Esophagus muscularis mucosa (tissue), 4 donors: Measurements from ENCODE around the gene WDR82.
A peak's percentile ranks its signal among the peaks of the same experiment; 100 is the strongest.

Experiments used
- CTCF ChIP-seq, 3 experiments: fragments of 200-600 bp in 2 of 3; fragments of 450-650 bp in 1 of 3; sonication (generic) in 2 of 3; IDR thresholded peaks; one replicate each; pipeline ENCODE4 v1.5.1; 2017 to 2019; ENCODE audit warnings: antibody characterized with exemption in 3 of 3, mild to moderate bottlenecking in 2 of 3, moderate library complexity in 1 of 3
- EP300 ChIP-seq: sonication (generic); formaldehyde crosslinking; IDR thresholded peaks from one replicate; pipeline ENCODE4 v1.6.1; 2017; ENCODE audit warnings: antibody characterized with exemption
- POLR2A ChIP-seq: fragments of 450-650 bp; IDR thresholded peaks from one replicate; pipeline ENCODE4 v1.6.1; 2017; ENCODE audit warnings: antibody characterized with exemption, moderate library complexity, mild to moderate bottlenecking, low read depth
- POLR2AphosphoS5 ChIP-seq, 2 donors: sonication (generic); formaldehyde crosslinking; IDR thresholded peaks; one replicate each; pipeline ENCODE4 v1.6.1; 2017; ENCODE audit warnings: antibody characterized with exemption in 2 of 2

DNA sequence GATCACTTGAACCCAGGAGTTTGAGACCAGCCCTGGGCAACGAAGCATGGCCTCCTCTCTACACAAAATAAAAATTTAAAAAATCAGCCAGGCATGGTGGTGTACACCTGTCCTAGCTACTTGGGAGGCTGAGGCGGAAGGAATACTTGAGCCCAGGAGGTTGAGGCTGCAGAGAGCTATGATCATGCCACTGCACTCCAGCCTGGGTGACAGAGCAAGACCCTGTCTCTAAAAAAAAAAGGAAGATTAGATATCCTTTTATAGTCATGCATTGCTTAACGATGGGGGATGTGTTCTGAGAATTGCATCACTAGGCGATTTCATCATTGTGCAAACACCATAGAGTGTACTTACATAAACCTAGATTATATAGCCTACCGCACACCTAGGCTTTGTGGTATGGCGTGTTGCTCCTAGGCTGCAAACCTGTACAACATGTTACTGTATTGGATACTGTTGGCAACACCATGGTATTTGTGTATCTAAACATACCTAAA lies 67.9 kb downstream of the WDR82 start:
- no peak for TF ChIP-seq EP300
- TF ChIP-seq CTCF (IDR thresholded peaks at IDR 0.05), result no peak
- TF ChIP-seq POLR2AphosphoS5 (IDR thresholded peaks at IDR 0.05), result peak in 1 of 2 donors; percentile 9
- no peak for TF ChIP-seq POLR2A
